ENCODE results near the gene CA6.

CA6 gene

DNA sequence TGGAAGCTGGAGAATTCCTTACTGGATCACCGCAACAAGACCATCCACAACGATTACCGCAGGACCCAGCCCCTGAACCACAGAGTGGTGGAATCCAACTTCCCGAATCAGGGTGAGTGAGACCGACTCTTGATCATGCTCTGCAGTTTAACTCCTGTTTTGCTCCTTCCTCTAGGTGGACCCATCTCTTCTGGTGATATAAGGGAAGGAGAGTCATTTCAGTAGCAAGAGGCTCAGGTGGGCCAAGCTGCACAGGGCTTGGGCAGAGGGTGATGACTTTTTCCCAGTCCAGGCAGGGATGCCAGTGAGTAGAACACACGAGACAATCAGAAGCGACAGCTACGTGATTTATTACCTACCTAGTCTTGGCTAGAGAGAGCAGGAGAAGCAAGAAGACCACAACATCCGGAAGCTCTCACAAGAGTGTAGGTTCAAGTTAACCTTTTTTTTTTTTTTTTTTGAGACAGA is 25.2 kb downstream of the CA6 start:
- ATAC-seq (ENCODE audit: insufficient read depth, low read depth) (peak; percentile 95), DNase-seq (peak; percentile 64)
- TF ChIP-seq EZH2 (IDR thresholded peaks at IDR 0.05; ENCODE audit: borderline replicate concordance, low read depth, low read length, severe bottlenecking): no peak

DNA sequence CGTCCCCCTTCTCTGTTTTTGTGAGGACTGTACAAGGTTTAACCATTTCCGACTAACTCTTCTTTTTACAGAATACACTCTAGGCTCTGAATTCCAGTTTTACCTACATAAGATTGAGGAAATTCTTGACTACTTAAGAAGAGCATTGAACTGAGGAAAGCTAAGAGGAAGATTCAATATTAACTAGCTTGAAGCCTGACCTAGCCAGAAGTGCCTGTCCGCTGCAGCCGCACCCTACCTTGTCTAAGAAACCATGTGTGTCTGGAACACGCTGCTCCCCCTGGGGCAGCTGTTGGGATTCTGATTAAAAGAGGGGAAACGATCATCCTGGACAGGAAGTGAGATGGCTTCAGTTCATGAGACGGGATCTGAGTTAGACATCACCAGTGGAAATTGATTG is 28.9 kb downstream of the CA6 start:
- Histone ChIP-seq H3K79me2 (ENCODE audit: insufficient read depth, low read length) (no peaks in the 10 kb centered on the region), H2AFZ (ENCODE audit: low read depth, low read length) (no peak overlapping the region), H3K27me3 (ENCODE audit: insufficient read depth, low read length, poor library complexity) (no peaks in the 10 kb centered on the region), H3K36me3 (ENCODE audit: insufficient read depth, low read length) (no peaks in the 10 kb centered on the region), H3K9me3 (ENCODE audit: insufficient read depth, low read length, severe bottlenecking) (no peaks in the 10 kb centered on the region), H3K9ac (ENCODE audit: low read depth, low read length) (no peak overlapping the region), H3K4me2 (ENCODE audit: insufficient read depth, low read length) (no peak overlapping the region), H3K4me3 (ENCODE audit: low read depth in 1 of 2, low read length in 2 of 2) (no peak overlapping the region), H3K4me1 (ENCODE audit: insufficient read depth, low read length) (peaks cover 15% of the 10 kb centered on the region), H4K20me1 (ENCODE audit: insufficient read depth, low read length) (no peaks in the 10 kb centered on the region), H3K27ac (ENCODE audit: low read length) (no peak overlapping the region)
- ATAC-seq (ENCODE audit: insufficient read depth, low read depth) (no peak), DNase-seq (no peak)
- TF ChIP-seq EZH2 (IDR thresholded peaks at IDR 0.05; ENCODE audit: borderline replicate concordance, low read depth, low read length, severe bottlenecking): no peak
- TF ChIP-seq, protein P1, sequence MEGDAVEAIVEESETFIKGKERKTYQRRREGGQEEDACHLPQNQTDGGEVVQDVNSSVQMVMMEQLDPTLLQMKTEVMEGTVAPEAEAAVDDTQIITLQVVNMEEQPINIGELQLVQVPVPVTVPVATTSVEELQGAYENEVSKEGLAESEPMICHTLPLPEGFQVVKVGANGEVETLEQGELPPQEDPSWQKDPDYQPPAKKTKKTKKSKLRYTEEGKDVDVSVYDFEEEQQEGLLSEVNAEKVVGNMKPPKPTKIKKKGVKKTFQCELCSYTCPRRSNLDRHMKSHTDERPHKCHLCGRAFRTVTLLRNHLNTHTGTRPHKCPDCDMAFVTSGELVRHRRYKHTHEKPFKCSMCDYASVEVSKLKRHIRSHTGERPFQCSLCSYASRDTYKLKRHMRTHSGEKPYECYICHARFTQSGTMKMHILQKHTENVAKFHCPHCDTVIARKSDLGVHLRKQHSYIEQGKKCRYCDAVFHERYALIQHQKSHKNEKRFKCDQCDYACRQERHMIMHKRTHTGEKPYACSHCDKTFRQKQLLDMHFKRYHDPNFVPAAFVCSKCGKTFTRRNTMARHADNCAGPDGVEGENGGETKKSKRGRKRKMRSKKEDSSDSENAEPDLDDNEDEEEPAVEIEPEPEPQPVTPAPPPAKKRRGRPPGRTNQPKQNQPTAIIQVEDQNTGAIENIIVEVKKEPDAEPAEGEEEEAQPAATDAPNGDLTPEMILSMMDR (IDR thresholded peaks at IDR 0.05; ENCODE audit: borderline replicate concordance, extremely low read depth, low read length, poor library complexity, severe bottlenecking): no peak

More for the DNA sequence above, 25.2 kb downstream of the CA6 start:
- Histone ChIP-seq H3K27ac (ENCODE audit: low read length) (peak overlapping the region; percentile 50), H4K20me1 (ENCODE audit: insufficient read depth, low read length) (no peaks in the 10 kb centered on the region), H3K27me3 (ENCODE audit: insufficient read depth, low read length, poor library complexity) (no peaks in the 10 kb centered on the region), H3K9ac (ENCODE audit: low read depth, low read length) (no peak overlapping the region), H3K4me1 (ENCODE audit: insufficient read depth, low read length) (peaks cover 15% of the 10 kb centered on the region), H2AFZ (ENCODE audit: low read depth, low read length) (peak overlapping the region; percentile 42), H3K79me2 (ENCODE audit: insufficient read depth, low read length) (no peaks in the 10 kb centered on the region), H3K36me3 (ENCODE audit: insufficient read depth, low read length) (no peaks in the 10 kb centered on the region), H3K4me2 (ENCODE audit: insufficient read depth, low read length) (peak overlapping the region; percentile 47), H3K4me3 (ENCODE audit: low read depth in 1 of 2, low read length in 2 of 2) (no peak overlapping the region), H3K9me3 (ENCODE audit: insufficient read depth, low read length, severe bottlenecking) (no peaks in the 10 kb centered on the region)

DNA sequence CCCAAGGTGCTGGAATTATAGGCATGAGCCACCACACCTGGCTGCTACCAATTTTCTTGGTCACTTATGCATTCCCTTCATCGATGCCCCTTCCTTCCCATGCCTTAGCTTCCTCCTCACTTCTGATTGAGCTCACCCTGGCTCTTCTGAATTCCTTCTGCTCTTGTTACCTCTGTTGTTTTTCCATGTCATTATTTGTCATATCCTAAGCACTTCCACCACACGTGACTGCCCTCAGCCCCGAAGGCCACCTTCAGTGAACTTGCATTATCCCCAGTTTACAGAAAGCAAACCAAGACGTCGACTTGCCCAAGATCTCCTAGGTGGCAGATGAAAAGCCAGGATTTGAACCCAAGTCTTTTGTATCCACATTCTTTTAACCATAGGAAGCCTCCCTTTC is 30.7 kb downstream of the CA6 start:
- Histone ChIP-seq H3K36me3 (ENCODE audit: insufficient read depth, low read length) (no peaks in the 10 kb centered on the region), H3K27me3 (ENCODE audit: insufficient read depth, low read length, poor library complexity) (no peaks in the 10 kb centered on the region), H2AFZ (ENCODE audit: low read depth, low read length) (no peak overlapping the region), H4K20me1 (ENCODE audit: insufficient read depth, low read length) (no peaks in the 10 kb centered on the region), H3K9ac (ENCODE audit: low read depth, low read length) (no peak overlapping the region), H3K79me2 (ENCODE audit: insufficient read depth, low read length) (no peaks in the 10 kb centered on the region), H3K27ac (ENCODE audit: low read length) (no peak overlapping the region), H3K9me3 (ENCODE audit: insufficient read depth, low read length, severe bottlenecking) (no peaks in the 10 kb centered on the region), H3K4me1 (ENCODE audit: insufficient read depth, low read length) (peaks cover 7% of the 10 kb centered on the region), H3K4me3 (ENCODE audit: low read depth in 1 of 2, low read length in 2 of 2) (no peak overlapping the region), H3K4me2 (ENCODE audit: insufficient read depth, low read length) (no peak overlapping the region)
- ATAC-seq (ENCODE audit: insufficient read depth, low read depth): no peak
- DNase-seq: no peak
- TF ChIP-seq EZH2 (IDR thresholded peaks at IDR 0.05; ENCODE audit: borderline replicate concordance, low read depth, low read length, severe bottlenecking): no peak
- TF ChIP-seq, protein P1 (IDR thresholded peaks at IDR 0.05; ENCODE audit: borderline replicate concordance, extremely low read depth, low read length, poor library complexity, severe bottlenecking): no peak

DNA sequence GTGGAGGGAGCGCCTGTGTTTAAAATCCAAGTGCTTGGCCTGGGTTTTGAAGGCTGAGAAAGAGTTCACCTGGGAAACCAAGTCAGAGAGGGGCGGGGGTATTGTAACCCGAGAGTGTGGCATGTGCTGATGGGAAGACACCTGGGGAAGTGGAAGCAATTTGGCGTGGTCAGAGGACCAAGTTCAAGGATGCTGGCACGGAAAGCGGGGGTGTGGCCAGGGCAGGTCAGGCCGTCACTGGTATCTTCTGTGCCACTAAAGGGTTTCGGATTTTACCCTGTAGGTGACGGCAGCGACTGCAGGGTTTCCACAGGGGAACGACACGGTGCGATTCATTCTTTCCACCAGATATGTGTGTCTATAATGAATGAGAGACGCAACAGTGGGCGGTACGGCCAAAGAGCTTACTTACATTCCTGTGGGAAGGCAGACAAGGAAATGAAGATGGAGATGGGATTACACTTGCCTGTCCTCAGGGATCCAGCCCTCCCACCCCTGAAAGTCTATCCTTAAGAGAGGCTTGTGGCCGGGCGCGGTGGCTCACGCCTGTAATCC is 31.3 kb downstream of the CA6 start:
- no peak overlapping the region for H2AFZ ChIP-seq (ENCODE audit: low read depth, low read length)
- TF ChIP-seq, protein P1 (IDR thresholded peaks at IDR 0.05; ENCODE audit: borderline replicate concordance, extremely low read depth, low read length, poor library complexity, severe bottlenecking): no peak
- TF ChIP-seq EZH2 (IDR thresholded peaks at IDR 0.05; ENCODE audit: borderline replicate concordance, low read depth, low read length, severe bottlenecking): no peak
- H3K36me3 ChIP-seq (ENCODE audit: insufficient read depth, low read length): no peaks in the 10 kb centered on the region
- ATAC-seq (ENCODE audit: insufficient read depth, low read depth) (no peak), DNase-seq (no peak)
- no peak overlapping the region for H3K9ac ChIP-seq (ENCODE audit: low read depth, low read length)
- no peak overlapping the region for H3K4me2 ChIP-seq (ENCODE audit: insufficient read depth, low read length)
- no peak overlapping the region for H3K27ac ChIP-seq (ENCODE audit: low read length)
- no peaks in the 10 kb centered on the region for H3K9me3 ChIP-seq (ENCODE audit: insufficient read depth, low read length, severe bottlenecking)
- H3K79me2 ChIP-seq (ENCODE audit: insufficient read depth, low read length): no peaks in the 10 kb centered on the region
- no peaks in the 10 kb centered on the region for H3K27me3 ChIP-seq (ENCODE audit: insufficient read depth, low read length, poor library complexity)
- H4K20me1 ChIP-seq (ENCODE audit: insufficient read depth, low read length): no peaks in the 10 kb centered on the region
- no peak overlapping the region for H3K4me3 ChIP-seq (ENCODE audit: low read depth in 1 of 2, low read length in 2 of 2)
- peaks cover under 1% of the 10 kb centered on the region for H3K4me1 ChIP-seq (ENCODE audit: insufficient read depth, low read length)

All from DND-41 (cell line).